PC-9 (cell line): ENCODE data around the gene SGIP1. TPM values are rescaled to one million over a fixed set of nuclear protein-coding genes. Genes with fewer than 3 reads are reported as not detected.

Source experiments
- BruUV-seq: library from RNA; stranded (reverse); fragments of 400-500 nt; replicated peaks from 2 replicates; lab custom pipeline; 2021; lab: Mats Ljungman, UMichigan
- CTCF ChIA-PET: fragments of 300-600 bp; sonication (Branson Sonifier 250); formaldehyde crosslinking; loops from one replicate; lab custom pipeline; 2022; ENCODE audit warnings: antibody characterized with exemption; lab: Charles Lee
- POLR2A ChIA-PET: fragments of 300-600 bp; sonication (Branson Sonifier 250); formaldehyde crosslinking; loops from one replicate; lab custom pipeline; 2022; ENCODE audit warnings: antibody characterized with exemption; ENCODE audit not compliant: unreplicated experiment; lab: Charles Lee
- DNase-seq, 2 experiments: peaks; one replicate each; pipeline versions ENCODE4 v3.0.0 to v3.0.0-alpha.2; 2015 to 2022; ENCODE audit warnings: mixed read lengths in 1 of 2
- H2AFZ ChIP-seq: fragments of 200-600 bp; sonication (generic); 2 replicates; pipeline ENCODE4 v1.8.1; 2017; ENCODE audit warnings: antibody characterized with exemption
- H3F3A ChIP-seq: fragments of 200-600 bp; sonication (generic); 2 replicates; pipeline ENCODE4 v1.8.1; 2017; ENCODE audit warnings: antibody characterized with exemption, mild to moderate bottlenecking, low read depth; ENCODE audit not compliant: insufficient read depth
- H3K27ac ChIP-seq: fragments of 200-600 bp; sonication (generic); 2 replicates; pipeline ENCODE4 v1.6.1; 2016; ENCODE audit warnings: mixed run types
- H3K27me3 ChIP-seq: fragments of 200-600 bp; sonication (generic); 2 replicates; pipeline ENCODE4 v1.6.1; 2016; ENCODE audit warnings: low read depth, mixed run types; ENCODE audit not compliant: insufficient read depth
- H3K36me3 ChIP-seq: fragments of 200-600 bp; sonication (generic); 2 replicates; pipeline ENCODE4 v1.6.1; 2016; ENCODE audit warnings: low read depth, mixed run types
- H3K4me1 ChIP-seq: fragments of 200-600 bp; sonication (generic); replicated peaks from 2 replicates; pipeline ENCODE4 v1.6.1; 2016; ENCODE audit warnings: mixed run types; ENCODE audit not compliant: insufficient read depth
- H3K4me2 ChIP-seq: fragments of 200-600 bp; sonication (generic); 2 replicates; pipeline ENCODE4 v1.6.1; 2017; ENCODE audit warnings: mixed run types
- H3K4me3 ChIP-seq: fragments of 200-600 bp; sonication (generic); 2 replicates; pipeline ENCODE4 v1.6.1; 2016; ENCODE audit warnings: mixed run types
- H3K79me2 ChIP-seq: fragments of 200-600 bp; sonication (generic); 2 replicates; pipeline ENCODE4 v1.6.1; 2017; ENCODE audit warnings: low read depth, mixed run types
- H3K9me2 ChIP-seq: fragments of 200-600 bp; sonication (generic); 2 replicates; pipeline ENCODE4 v1.8.1; 2017; ENCODE audit warnings: mild to moderate bottlenecking; ENCODE audit not compliant: insufficient read depth
- H3K9me3 ChIP-seq: fragments of 200-600 bp; sonication (generic); 2 replicates; pipeline ENCODE4 v1.8.1; 2016; ENCODE audit warnings: low read depth; ENCODE audit not compliant: insufficient read depth
- H4K20me1 ChIP-seq: fragments of 200-600 bp; sonication (generic); 2 replicates; pipeline ENCODE4 v1.8.1; 2017; ENCODE audit not compliant: insufficient read depth
- CTCF ChIP-seq: fragments of 200-600 bp; sonication (generic); conservative IDR thresholded peaks from 2 replicates; pipeline ENCODE4 v1.6.1; 2017; ENCODE audit warnings: mixed run types, antibody characterized with exemption, mild to moderate bottlenecking, moderate library complexity
- EZH2 ChIP-seq: fragments of 200-600 bp; sonication (generic); IDR thresholded peaks from 2 replicates; pipeline ENCODE4 v1.8.0; 2017; ENCODE audit warnings: antibody characterized with exemption, low read depth
- intact Hi-C: fragments of 100-400 bp; cut with micrococcal nuclease; formaldehyde crosslinking; loops from one replicate; pipeline ENCODE4 v1.10.0; 2022; ENCODE audit not compliant: unreplicated experiment
- total RNA-seq: library from RNA; stranded (reverse); gene quantifications from 2 replicates; pipeline ENCODE4 v1.2.3, GENCODE V29; 2021

Gene SGIP1
- total RNA-seq, 1 experiment from 2014 or later, result not detected

GRCh38 chr1:66542314-66542713 is 8.4 kb downstream of the SGIP1 start:
- H4K20me1 ChIP-seq, result no peaks in the 10 kb centered on the region
- H3K27ac ChIP-seq, result peak overlapping the region; percentile 69; the same call in 1 of the 2 replicates
- H3K9me2 ChIP-seq, result 0 out of 2 replicates have a peak, but pooled peaks cover 3% of the 10 kb centered on the region
- no peaks in the 10 kb centered on the region for H3K9me3 ChIP-seq
- POLR2A ChIA-PET, result no interaction called here
- H3K79me2 ChIP-seq, result no peaks in the 10 kb centered on the region
- H3K4me3 ChIP-seq, result no peak overlapping the region
- no peaks in the 10 kb centered on the region for H3K36me3 ChIP-seq
- intact Hi-C loops, result no loop called here
- TF ChIP-seq CTCF (no peak), EZH2 (no peak)
- DNase-seq, result no peak
- H3K27me3 ChIP-seq, result no peaks in the 10 kb centered on the region
- H2AFZ ChIP-seq, result no peak overlapping the region
- H3K4me2 ChIP-seq, result peak overlapping the region; percentile 39; the same call in 1 of the 2 replicates
- H3K4me1 ChIP-seq, result peaks cover 21% of the 10 kb centered on the region
- H3F3A ChIP-seq, result no peaks in the 10 kb centered on the region
- CTCF ChIA-PET, result no interaction called here
- no TSS peak for BruUV-seq

- peak overlapping the region; percentile 39 for H3K4me2 ChIP-seq
- no peaks in the 10 kb centered on the region for H3K36me3 ChIP-seq
- H3K9me3 ChIP-seq, result no peaks in the 10 kb centered on the region
- TF ChIP-seq EZH2 (no peak), CTCF (no peak)
- peak overlapping the region; percentile 69 for H3K27ac ChIP-seq
- H3K27me3 ChIP-seq, result no peaks in the 10 kb centered on the region
- no peaks in the 10 kb centered on the region for H3K79me2 ChIP-seq
- no TSS peak for BruUV-seq
- H3K4me1 ChIP-seq, result peaks cover 21% of the 10 kb centered on the region
- no peaks in the 10 kb centered on the region for H3F3A ChIP-seq
- ChIA-PET POLR2A (interaction anchor here (0.5 to 0.7 kb wide), 3 partner anchors 10 to 245 kb away, joined by 3 to 7 read pairs (median 3); no protein-coding TSS in a partner anchor), CTCF (no interaction called here)
- peak; percentile 72 to 84 for DNase-seq
- intact Hi-C loops, result loop anchor here (1.0 kb wide), 1 partner anchor 21 kb away; no protein-coding TSS in a partner anchor
- no peak overlapping the region for H3K4me3 ChIP-seq
- H3K9me2 ChIP-seq, result no peaks in the 10 kb centered on the region
- no peaks in the 10 kb centered on the region for H4K20me1 ChIP-seq
- no peak overlapping the region for H2AFZ ChIP-seq
These were observed 9.1 kb downstream of the SGIP1 start for GRCh38 chr1:66542811-66543767.

DNA sequence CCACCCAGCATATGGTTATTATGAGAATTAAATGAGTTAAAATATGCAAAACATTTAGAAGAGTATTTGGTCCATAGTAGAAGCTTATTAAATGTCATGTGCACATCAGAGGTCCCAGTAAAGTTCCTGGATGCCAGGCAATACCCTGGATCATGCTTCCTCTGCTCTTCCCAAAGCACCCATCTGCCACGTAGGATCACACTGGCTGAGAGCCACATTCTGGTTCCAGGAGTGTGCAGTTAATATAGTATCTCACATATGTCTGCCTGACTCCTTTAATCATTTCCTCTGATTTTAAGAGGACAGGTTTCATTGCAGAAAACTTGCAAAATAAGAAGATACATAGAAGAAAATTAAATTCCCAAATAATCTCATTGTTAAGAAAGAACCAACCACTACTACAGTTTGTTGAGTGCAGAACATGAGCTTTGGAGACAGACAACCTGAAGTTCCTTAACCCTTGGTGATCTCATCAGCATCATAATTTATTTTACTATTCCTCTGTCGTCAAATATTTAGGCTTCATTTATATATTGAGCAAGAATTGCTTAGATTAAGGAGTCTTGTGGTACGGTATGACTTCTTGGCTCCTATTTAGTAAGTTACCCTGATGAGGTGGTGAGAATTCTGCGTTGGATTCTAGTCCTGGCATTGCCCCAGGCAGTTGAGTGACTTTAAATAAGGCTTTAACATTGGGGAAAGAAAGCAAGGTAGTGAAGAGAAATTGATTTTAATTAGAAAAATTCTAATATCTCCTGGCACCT is 12.3 kb downstream of the SGIP1 start:
- H3K36me3 ChIP-seq, result no peaks in the 10 kb centered on the region
- no TSS peak for BruUV-seq
- no peaks in the 10 kb centered on the region for H3K9me2 ChIP-seq
- no peak overlapping the region for H3K4me2 ChIP-seq
- intact Hi-C loops, result no loop called here
- no peaks in the 10 kb centered on the region for H4K20me1 ChIP-seq
- TF ChIP-seq EZH2 (no peak), CTCF (no peak)
- H3K4me1 ChIP-seq, result peaks cover 21% of the 10 kb centered on the region
- no peak overlapping the region for H3K4me3 ChIP-seq
- H3K27me3 ChIP-seq, result no peaks in the 10 kb centered on the region
- H2AFZ ChIP-seq, result no peak overlapping the region
- no peaks in the 10 kb centered on the region for H3K9me3 ChIP-seq
- no peaks in the 10 kb centered on the region for H3F3A ChIP-seq
- no peak for DNase-seq
- POLR2A ChIA-PET, result no interaction called here
- H3K79me2 ChIP-seq, result no peaks in the 10 kb centered on the region
- H3K27ac ChIP-seq, result no peak overlapping the region
- CTCF ChIA-PET, result no interaction called here
